GM19023 (cell line): ENCODE data around the gene MRPL58.

Experiments
- ATAC-seq: cut with Tn5 transposase; IDR thresholded peaks from one replicate; pipeline ENCODE4 v1.9.1; 2021; ENCODE audit warnings: mild to moderate bottlenecking, moderate library complexity; ENCODE audit not compliant: unreplicated experiment

Gene MRPL58

GRCh38 chr17:75046407-75047289 lies 34.2 kb downstream of the MRPL58 start, which contains the start of the genes ATP5PD and KCTD2:
ATP5PD (minus strand) TSS chr17:75046969; CDS start chr17:75042650, 4,319 bp downstream.
KCTD2 (plus strand) TSS chr17:75047225; CDS start chr17:75047251, 26 bp downstream.
- ATAC-seq = peak; percentile 91

DNA sequence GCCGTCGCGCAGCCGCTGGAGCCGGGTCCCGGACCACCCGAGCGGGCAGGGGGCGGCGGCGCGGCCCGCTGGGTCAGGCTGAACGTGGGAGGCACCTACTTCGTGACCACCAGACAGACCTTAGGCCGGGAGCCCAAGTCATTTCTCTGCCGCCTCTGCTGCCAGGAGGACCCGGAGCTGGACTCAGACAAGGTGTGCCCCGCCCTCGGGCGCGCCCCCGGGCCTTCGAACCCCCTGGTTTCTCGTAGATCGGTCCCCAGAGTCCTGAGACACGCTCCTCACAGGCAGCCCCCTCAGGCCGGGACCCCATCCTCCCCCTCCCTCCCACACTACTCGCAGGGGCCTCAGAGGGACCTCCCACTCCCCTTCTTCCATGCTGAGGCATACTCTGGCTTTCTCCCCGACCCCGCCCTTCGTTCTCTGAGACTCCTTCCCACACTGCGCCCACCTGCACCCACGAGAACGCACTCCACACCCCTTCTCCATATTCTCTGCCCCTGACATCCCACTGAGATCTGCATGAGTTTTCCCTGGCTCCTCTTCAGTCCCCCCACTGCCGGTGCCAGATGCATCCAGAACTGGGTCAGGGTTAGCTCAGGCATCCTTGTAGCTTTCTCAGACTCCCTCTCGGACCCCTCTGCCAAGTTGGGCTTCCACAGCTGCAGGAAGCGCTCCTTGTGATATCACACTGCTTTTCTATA lies 35.1 kb downstream of the MRPL58 start:
- ATAC-seq = peak; percentile 6

GRCh38 chr17:75048249-75048878 lies 35.9 kb downstream of the MRPL58 start:
- no peak for ATAC-seq

DNA sequence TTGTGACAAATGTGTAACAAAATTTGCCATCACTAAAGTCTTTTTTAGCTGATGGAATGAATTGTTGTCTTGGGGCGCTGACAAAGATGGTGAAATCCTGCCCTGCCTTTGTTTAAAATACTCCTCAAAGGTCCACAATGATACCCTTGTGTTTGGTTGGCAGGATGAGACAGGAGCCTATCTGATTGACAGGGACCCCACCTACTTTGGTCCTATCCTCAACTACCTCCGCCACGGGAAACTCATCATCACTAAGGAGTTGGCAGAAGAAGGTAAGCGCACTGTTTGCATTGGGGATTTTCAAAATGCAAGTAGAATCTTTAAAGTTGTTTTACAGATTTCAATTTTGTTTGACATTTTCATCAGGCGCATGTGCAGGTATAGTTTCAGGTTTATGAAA lies 36.6 kb downstream of the MRPL58 start:
- no peak for ATAC-seq

GRCh38 chr17:75049706-75050105 lies 37.2 kb downstream of the MRPL58 start:
- ATAC-seq = no peak

GRCh38 chr17:75051941-75052340 lies 39.5 kb downstream of the MRPL58 start:
- ATAC-seq = no peak

GRCh38 chr17:75059369-75060345 lies 47.2 kb downstream of the MRPL58 start:
- ATAC-seq = no peak

GRCh38 chr17:75060434-75061054 lies 48.1 kb downstream of the MRPL58 start:
- no peak for ATAC-seq

DNA sequence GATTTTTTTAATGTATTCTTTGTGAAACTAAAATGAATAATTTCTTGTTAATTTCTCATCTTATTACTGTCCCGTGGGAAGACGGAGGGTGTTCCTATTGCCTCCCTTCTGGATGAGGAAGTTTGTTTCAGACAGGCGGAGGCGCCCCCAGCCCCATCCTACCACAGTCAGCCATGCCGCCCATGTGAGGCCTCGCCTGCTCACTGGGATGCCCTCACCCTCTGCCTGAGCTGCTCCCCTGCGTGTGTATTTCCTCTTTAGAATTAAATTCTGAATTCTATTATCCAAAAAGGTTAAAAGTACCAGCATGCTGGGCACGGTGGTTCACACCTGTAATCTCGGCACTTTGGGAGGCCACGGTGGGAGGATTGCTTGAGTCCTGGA lies 48.6 kb downstream of the MRPL58 start:
- no peak for ATAC-seq

GRCh38 chr17:75061618-75062017 lies 49.1 kb downstream of the MRPL58 start:
- no peak for ATAC-seq

DNA sequence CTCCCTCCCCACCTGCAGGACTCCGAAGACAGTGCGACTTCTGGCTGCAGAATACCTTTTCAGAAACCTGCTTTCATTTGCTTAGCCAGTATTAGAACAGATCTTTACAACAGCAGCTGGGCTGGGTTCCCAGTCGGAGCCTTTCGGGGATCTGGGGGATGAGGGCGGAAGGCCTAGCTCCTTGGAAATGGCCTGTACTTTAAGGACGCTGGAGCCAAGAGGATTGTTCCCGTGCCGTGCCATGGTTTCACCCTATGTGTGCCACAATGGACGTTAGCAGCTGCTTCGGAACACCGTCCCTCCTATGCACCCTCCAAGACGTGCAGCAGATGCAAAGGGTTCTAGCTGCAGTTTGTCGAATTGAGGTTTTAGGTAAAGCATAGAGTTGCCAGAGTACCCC lies 50.7 kb downstream of the MRPL58 start:
- no peak for ATAC-seq

DNA sequence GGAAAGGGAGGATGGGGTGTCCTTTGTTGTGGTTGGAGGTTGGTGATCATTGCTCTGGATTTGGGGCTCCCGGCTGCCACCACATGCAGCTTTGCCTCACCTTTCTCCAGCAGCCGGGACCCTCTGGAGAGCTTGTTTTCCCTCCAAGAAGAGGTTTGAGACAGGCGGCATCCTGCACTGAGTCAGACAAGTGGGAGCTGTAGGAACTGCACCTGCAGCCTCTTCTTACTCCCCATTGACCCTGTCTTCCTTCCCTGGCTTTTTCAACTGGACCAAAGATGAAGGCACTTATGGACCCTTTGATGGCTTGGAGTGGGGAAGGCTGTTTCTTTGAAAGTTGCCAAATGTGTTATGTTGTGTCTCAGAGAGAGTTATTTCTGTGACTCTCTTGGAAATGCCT lies 51.2 kb downstream of the MRPL58 start:
- ATAC-seq = no peak

DNA sequence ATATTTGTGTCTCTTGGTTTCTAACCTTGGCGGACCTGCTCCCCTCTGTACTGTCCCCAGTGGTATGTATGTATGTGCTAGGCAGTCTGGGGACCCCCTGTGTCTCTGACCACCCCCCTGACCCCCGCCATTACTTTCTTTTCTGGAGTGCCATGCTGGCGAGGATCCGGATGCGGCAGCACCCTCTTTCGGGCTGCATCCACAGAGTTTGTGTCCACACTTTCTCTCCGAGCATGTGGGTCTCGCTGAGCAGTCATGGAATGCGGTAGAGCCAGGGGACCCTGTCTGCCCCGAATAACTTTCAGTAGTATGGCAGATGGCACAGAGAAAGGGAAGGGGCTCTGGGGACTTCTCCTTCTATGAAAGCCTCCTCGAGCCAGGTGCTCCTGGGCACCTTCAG lies 51.6 kb downstream of the MRPL58 start:
- ATAC-seq = no peak

- no peak for ATAC-seq
Observed at GRCh38 chr17:75064460-75064859, 52.0 kb downstream of the MRPL58 start.

DNA sequence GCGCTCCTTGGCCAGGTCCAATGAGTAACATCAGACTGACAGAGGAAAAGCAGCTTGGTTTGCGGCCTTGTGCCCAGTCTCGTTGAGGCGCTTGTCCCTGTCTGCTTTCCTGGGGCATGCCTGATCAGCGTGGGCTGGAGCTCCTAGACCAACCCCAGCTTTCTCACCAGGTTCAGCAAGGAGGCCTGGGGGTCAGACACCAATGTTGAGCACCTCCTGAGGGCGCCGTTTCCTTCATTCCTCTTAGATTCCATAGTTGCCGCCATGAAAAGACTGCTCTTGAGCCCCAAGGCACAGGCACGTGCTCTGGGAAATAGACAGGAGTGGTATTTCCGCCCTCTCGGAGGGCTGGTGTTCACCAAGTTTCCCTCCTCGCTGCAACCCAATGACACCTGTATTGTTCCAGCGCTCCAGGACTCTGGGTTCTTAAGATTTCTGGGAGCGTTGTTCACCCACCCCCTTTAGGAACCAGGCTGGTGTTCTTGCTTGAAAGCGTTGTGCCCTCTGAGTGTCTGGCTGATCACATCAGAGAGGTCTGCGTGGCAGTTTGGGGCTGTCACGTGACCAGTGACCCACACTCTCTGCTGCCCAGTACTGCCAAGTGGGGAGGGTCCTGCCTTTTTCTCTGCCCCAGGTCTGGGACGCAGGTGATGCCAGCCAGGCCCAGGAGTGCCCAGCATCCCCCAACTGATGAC lies 52.5 kb downstream of the MRPL58 start:
- no peak for ATAC-seq

GRCh38 chr17:75065562-75066151 lies 53.2 kb downstream of the MRPL58 start:
- ATAC-seq = no peak

- no peak for ATAC-seq
Observed at GRCh38 chr17:75067856-75068255, 55.4 kb downstream of the MRPL58 start.

DNA sequence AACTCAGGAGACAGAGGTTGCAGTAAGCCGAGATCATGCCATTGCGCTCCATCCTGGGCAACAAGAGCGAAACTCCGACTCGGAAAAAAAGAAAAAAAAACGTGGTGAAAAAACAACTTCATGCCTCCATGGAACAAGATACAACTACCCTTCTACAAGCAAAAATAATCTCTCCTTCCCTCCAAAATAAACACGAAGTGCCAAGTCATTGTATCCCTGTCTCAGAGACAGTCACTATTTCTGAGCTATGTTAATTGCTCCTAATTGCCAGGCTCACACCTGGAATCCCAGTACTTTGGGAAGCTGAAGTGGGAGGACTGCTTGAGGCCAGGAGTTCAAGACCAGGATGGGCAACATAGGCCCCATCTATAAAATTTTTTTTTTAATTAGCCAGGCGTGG lies 56.3 kb downstream of the MRPL58 start:
- ATAC-seq = no peak

DNA sequence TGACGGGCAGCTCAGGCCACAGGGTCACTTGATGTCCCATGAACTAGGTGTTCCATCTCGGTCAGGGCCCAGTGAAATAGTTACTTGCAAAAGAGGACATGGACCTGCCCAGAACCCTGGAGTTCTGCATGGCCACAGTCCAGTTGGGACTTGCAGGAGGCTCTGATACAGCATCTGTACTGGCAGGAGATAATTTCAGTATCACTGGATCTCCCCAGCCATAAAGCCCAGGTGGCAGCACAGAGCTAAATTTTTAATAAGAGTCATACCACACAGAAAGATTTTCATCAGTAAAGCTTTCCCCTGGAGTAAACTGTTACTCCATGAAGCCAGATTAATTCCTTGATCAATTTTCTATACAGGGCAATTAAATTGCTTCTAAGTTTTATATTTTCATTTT lies 57.3 kb downstream of the MRPL58 start:
- ATAC-seq = no peak
